CD4-positive, alpha-beta T cell (primary cell): Measurements from ENCODE around the gene DEPDC5. TPM values are rescaled to one million over a fixed set of nuclear protein-coding genes. Genes with fewer than 3 reads are reported as not detected.

Experiments
- ATAC-seq: fragments of 200-7000 bp; cut with Tn5 transposase; one replicate; pipeline ENCODE4 v1.10.0; 2022; ENCODE audit warnings: mild to moderate bottlenecking; ENCODE audit not compliant: poor library complexity
- CTCF ChIA-PET: fragments of 350-600 bp; sonication (Branson Sonifier 250); formaldehyde crosslinking; loops from one replicate; lab custom pipeline; 2021; ENCODE audit warnings: antibody characterized with exemption, inconsistent platforms; lab: Charles Lee
- POLR2A ChIA-PET: fragments of 350-600 bp; sonication (Branson Sonifier 250); formaldehyde crosslinking; loops from one replicate; lab custom pipeline; 2021; ENCODE audit warnings: antibody characterized with exemption, inconsistent platforms; lab: Charles Lee
- DNase-seq, 14 experiments: peaks; one replicate each; pipeline ENCODE4 v3.0.0-alpha.2; 2013 to 2020; ENCODE audit warnings: mixed read lengths in 2 of 14
- H3K27ac ChIP-seq, 2 donors: one replicate each; pipeline versions ENCODE4 v1.5.1 to v1.7.0; 2013; ENCODE audit warnings: low read length in 2 of 2, low read depth in 1 of 2, mild to moderate bottlenecking in 1 of 2
- H3K27me3 ChIP-seq, 2 experiments: 1 replicate in 1 of 2; 2 replicates in 1 of 2; pipeline versions ENCODE4 v1.6.1 to v1.7.0; 2013; ENCODE audit warnings: low read length in 2 of 2, control low read depth in 1 of 2, mild to moderate bottlenecking in 1 of 2, moderate library complexity in 1 of 2; ENCODE audit not compliant: insufficient read depth in 2 of 2, control insufficient read depth in 1 of 2
- H3K36me3 ChIP-seq: one replicate; pipeline ENCODE4 v1.6.1; 2013; ENCODE audit warnings: low read length, control low read depth; ENCODE audit not compliant: insufficient read depth
- H3K4me1 ChIP-seq: one replicate; pipeline ENCODE4 v1.6.1; 2013; ENCODE audit warnings: low read length, control low read depth; ENCODE audit not compliant: insufficient read depth
- H3K4me3 ChIP-seq: one replicate; pipeline ENCODE4 v1.5.1; 2013; ENCODE audit warnings: mild to moderate bottlenecking, low read length, moderate library complexity
- H3K9me3 ChIP-seq, 2 experiments: 1 replicate in 1 of 2; 2 replicates in 1 of 2; pipeline versions ENCODE4 v1.6.1 to v1.7.0; 2013; ENCODE audit warnings: low read length in 2 of 2, mild to moderate bottlenecking in 2 of 2, control low read depth in 1 of 2, moderate library complexity in 1 of 2; ENCODE audit not compliant: control insufficient read depth in 1 of 2, insufficient read depth in 1 of 2
- H3K27ac Mint-ChIP-seq: one replicate; pipeline ENCODE4 v1.8.0; 2020; ENCODE audit warnings: mixed read lengths
- H3K27me3 Mint-ChIP-seq: one replicate; pipeline ENCODE4 v1.8.0; 2021; ENCODE audit warnings: mixed read lengths
- H3K36me3 Mint-ChIP-seq: one replicate; pipeline ENCODE4 v1.8.0; 2021; ENCODE audit warnings: low read depth, mixed read lengths
- H3K4me1 Mint-ChIP-seq: one replicate; pipeline ENCODE4 v1.8.0; 2021; ENCODE audit warnings: low read depth, mixed read lengths
- H3K4me3 Mint-ChIP-seq: one replicate; pipeline ENCODE4 v1.8.0; 2020; ENCODE audit warnings: mild to moderate bottlenecking, mixed read lengths
- H3K9me3 Mint-ChIP-seq: one replicate; pipeline ENCODE4 v1.8.0; 2020; ENCODE audit warnings: mixed read lengths
- CTCF ChIP-seq: fragments of 200-600 bp; IDR thresholded peaks from one replicate; pipeline ENCODE4 v1.8.0; 2022; ENCODE audit warnings: antibody characterized with exemption, mild to moderate bottlenecking
- intact Hi-C, 2 experiments: fragments of 100-400 bp; cut with DNase I in 1 of 2; cut with micrococcal nuclease in 1 of 2; formaldehyde crosslinking; loops; one replicate each; pipeline versions ENCODE4 v1.15.1 to v1.9.0; 2023 to 2025; cut with DNase I, micrococcal nuclease
- total RNA-seq, 174 experiments: library from RNA in 2 of 174; stranded (reverse) in 2 of 174; gene quantifications; one replicate each; pipeline ENCODE4 v1.2.3 and lab custom pipeline; 2021 to 2026

The DEPDC5 gene
- total RNA-seq, 2 experiments from 2014 or later = 32.9 to 36.6 TPM

DNA sequence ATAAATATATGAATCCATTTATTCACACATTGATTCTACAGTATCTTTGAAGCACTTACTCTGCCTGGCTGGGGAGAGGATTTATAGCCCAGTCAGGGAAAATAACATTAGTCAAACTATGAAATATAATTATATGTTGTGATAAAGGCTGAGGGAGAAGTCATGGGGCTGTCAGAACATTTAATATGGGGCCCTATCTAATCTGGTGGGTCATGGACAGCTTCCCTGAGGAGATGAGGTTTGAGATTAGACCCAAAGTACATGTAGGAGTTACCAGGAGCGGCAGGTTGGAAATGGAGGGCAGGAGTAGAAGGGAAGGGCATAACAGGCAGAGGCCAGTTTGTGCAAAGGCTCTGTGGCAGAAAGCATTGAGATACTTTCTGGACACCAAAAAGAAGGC, 86.2 kb downstream of the DEPDC5 start:
- intact Hi-C loops = loop anchor here in 1 of 2 experiments (10.0 kb wide), 1 partner anchor 105 kb away; the partner anchor contains the start of gene YWHAH
- POLR2A ChIA-PET = no interaction called here

GRCh38 chr22:31840585-31840984, 86.8 kb downstream of the DEPDC5 start:
- POLR2A ChIA-PET = no interaction called here
- H3K36me3 Mint-ChIP-seq = peaks cover 90% of the 10 kb centered on the region

More for the DNA sequence above, 86.2 kb downstream of the DEPDC5 start:
- Mint-ChIP-seq H3K4me1 (no peaks in the 10 kb centered on the region), H3K27ac (no peak overlapping the region), H3K4me3 (no peak overlapping the region), H3K27me3 (no peaks in the 10 kb centered on the region), H3K9me3 (no peaks in the 10 kb centered on the region), H3K36me3 (peaks cover 90% of the 10 kb centered on the region)
- no peaks in the 10 kb centered on the region for H3K4me1 ChIP-seq
- peaks cover 80% of the 10 kb centered on the region for H3K36me3 ChIP-seq
- CTCF ChIA-PET = no interaction called here
- no peak overlapping the region for H3K4me3 ChIP-seq
- no peaks in the 10 kb centered on the region for H3K27me3 ChIP-seq
- H3K27ac ChIP-seq = no peak overlapping the region
- no peak for TF ChIP-seq CTCF
- ATAC-seq (no peak), DNase-seq (no peak)
- H3K9me3 ChIP-seq = no peaks in the 10 kb centered on the region

DNA sequence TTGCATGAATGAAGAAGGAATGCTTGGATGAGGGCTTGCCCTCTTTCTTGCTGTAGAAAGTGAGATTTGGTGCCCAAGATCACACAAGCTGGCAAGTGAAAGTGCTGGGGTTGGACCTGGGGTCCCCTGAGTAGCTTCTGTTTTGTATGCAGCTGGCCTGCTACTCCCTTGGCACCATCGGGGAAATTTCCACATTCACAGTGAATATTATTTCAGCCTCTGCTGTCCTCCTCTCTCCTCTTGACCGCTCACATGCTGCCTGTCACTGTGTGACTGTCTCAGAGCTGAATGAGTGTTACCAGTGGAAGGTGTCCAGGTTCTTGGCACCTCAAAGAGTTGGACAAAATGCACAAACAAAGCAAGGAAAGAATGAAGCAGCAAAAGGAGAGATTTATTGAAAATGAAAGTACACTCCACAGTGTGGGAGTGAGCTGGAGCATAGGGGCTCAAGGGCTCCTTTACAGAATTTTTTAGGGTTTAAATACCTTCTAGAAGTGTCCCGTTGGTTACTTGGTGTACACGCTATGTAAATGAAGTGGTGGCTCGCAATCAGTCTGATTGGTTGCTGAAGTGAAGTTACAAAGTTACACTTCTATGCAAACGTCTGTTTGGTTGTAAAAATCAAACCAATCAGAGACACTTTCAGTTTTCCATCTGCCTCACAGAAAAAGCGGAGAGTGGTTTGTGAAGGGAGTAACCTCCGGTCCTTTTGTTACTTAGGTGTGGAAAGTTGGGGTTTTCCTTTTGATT, 87.4 kb downstream of the DEPDC5 start:
- no peak overlapping the region for H3K27ac ChIP-seq
- H3K4me3 ChIP-seq = no peak overlapping the region
- H3K9me3 ChIP-seq = no peaks in the 10 kb centered on the region
- H3K4me1 ChIP-seq = no peaks in the 10 kb centered on the region
- ChIA-PET POLR2A (no interaction called here), CTCF (no interaction called here)
- ATAC-seq (no peak), DNase-seq (peak in 2 of 14 experiments; percentile 6 to 13)
- Mint-ChIP-seq H3K27me3 (no peaks in the 10 kb centered on the region), H3K36me3 (peaks cover 90% of the 10 kb centered on the region), H3K4me3 (no peak overlapping the region), H3K27ac (no peak overlapping the region), H3K4me1 (no peaks in the 10 kb centered on the region), H3K9me3 (no peaks in the 10 kb centered on the region)
- intact Hi-C loops = loop anchor here in 1 of 2 experiments (10.0 kb wide), 1 partner anchor 104 kb away; the partner anchor contains the start of gene YWHAH
- no peak for TF ChIP-seq CTCF
- no peaks in the 10 kb centered on the region for H3K27me3 ChIP-seq
- peaks cover 83% of the 10 kb centered on the region for H3K36me3 ChIP-seq

More at GRCh38 chr22:31840585-31840984, 86.8 kb downstream of the DEPDC5 start:
- no peak for ATAC-seq
- no peak overlapping the region for H3K4me3 ChIP-seq
- no peak overlapping the region for H3K27ac Mint-ChIP-seq
- H3K9me3 Mint-ChIP-seq = no peaks in the 10 kb centered on the region
- H3K4me1 ChIP-seq = no peaks in the 10 kb centered on the region
- H3K36me3 ChIP-seq = peaks cover 81% of the 10 kb centered on the region
- DNase-seq = no peak
- H3K9me3 ChIP-seq = no peaks in the 10 kb centered on the region
- H3K4me3 Mint-ChIP-seq = no peak overlapping the region
- H3K27me3 Mint-ChIP-seq = no peaks in the 10 kb centered on the region
- H3K27me3 ChIP-seq = no peaks in the 10 kb centered on the region
- CTCF ChIA-PET = no interaction called here
- no peak for TF ChIP-seq CTCF
- no peaks in the 10 kb centered on the region for H3K4me1 Mint-ChIP-seq
- intact Hi-C loops = loop anchor here in 1 of 2 experiments (10.0 kb wide), 1 partner anchor 104 kb away; the partner anchor contains the start of gene YWHAH
- no peak overlapping the region for H3K27ac ChIP-seq
